ENCODE results near the gene RALA.

DNA sequence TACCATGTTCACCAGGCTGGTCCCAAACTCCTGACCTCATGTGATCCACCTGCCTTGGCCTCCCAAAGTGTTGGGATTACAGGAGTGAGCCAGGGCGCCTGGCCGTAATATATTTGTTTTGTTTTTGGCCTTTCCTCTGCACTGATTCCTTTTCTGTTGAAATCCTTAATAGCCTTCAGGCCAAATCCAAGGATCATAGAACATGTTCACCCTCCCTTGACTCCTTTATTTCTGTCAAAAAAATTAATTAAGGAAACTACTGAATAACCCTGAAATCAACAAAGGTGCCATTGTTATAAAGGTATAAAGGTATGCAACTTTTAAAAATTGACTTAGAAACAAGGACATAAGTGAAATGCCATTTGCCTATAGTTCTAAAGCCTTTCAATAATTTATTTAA is 15.5 kb upstream of the RALA start:
- TF ChIP-seq, protein P1, sequence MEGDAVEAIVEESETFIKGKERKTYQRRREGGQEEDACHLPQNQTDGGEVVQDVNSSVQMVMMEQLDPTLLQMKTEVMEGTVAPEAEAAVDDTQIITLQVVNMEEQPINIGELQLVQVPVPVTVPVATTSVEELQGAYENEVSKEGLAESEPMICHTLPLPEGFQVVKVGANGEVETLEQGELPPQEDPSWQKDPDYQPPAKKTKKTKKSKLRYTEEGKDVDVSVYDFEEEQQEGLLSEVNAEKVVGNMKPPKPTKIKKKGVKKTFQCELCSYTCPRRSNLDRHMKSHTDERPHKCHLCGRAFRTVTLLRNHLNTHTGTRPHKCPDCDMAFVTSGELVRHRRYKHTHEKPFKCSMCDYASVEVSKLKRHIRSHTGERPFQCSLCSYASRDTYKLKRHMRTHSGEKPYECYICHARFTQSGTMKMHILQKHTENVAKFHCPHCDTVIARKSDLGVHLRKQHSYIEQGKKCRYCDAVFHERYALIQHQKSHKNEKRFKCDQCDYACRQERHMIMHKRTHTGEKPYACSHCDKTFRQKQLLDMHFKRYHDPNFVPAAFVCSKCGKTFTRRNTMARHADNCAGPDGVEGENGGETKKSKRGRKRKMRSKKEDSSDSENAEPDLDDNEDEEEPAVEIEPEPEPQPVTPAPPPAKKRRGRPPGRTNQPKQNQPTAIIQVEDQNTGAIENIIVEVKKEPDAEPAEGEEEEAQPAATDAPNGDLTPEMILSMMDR (conservative IDR thresholded peaks at IDR 0.05; ENCODE audit: low read depth in 2 of 2), result no peak
- TF ChIP-seq EZH2phosphoT487 (IDR thresholded peaks at IDR 0.05; ENCODE audit: unreplicated experiment) (no peak), EZH2 (IDR thresholded peaks at IDR 0.05; ENCODE audit: low read depth, unreplicated experiment) (no peak), POLR2AphosphoS5 (IDR thresholded peaks at IDR 0.05; ENCODE audit: low read depth) (no peak), STAT1 (IDR thresholded peaks at IDR 0.05; ENCODE audit: unreplicated experiment) (no peak), NANOG (IDR thresholded peaks at IDR 0.05; ENCODE audit: borderline replicate concordance) (no peak), JUNB (IDR thresholded peaks at IDR 0.05; ENCODE audit: unreplicated experiment) (no peak), ETS1 (IDR thresholded peaks at IDR 0.05) (no peak), CREB1 (CRISPR knock-in tag; IDR thresholded peaks at IDR 0.05; ENCODE audit: low read depth) (no peak), ZNF331 (CRISPR knock-in tag; IDR thresholded peaks at IDR 0.05; ENCODE audit: low read depth) (no peak)
- TF ChIP-seq, protein P2, sequence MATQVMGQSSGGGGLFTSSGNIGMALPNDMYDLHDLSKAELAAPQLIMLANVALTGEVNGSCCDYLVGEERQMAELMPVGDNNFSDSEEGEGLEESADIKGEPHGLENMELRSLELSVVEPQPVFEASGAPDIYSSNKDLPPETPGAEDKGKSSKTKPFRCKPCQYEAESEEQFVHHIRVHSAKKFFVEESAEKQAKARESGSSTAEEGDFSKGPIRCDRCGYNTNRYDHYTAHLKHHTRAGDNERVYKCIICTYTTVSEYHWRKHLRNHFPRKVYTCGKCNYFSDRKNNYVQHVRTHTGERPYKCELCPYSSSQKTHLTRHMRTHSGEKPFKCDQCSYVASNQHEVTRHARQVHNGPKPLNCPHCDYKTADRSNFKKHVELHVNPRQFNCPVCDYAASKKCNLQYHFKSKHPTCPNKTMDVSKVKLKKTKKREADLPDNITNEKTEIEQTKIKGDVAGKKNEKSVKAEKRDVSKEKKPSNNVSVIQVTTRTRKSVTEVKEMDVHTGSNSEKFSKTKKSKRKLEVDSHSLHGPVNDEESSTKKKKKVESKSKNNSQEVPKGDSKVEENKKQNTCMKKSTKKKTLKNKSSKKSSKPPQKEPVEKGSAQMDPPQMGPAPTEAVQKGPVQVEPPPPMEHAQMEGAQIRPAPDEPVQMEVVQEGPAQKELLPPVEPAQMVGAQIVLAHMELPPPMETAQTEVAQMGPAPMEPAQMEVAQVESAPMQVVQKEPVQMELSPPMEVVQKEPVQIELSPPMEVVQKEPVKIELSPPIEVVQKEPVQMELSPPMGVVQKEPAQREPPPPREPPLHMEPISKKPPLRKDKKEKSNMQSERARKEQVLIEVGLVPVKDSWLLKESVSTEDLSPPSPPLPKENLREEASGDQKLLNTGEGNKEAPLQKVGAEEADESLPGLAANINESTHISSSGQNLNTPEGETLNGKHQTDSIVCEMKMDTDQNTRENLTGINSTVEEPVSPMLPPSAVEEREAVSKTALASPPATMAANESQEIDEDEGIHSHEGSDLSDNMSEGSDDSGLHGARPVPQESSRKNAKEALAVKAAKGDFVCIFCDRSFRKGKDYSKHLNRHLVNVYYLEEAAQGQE (IDR thresholded peaks at IDR 0.05; ENCODE audit: unreplicated experiment), result no peak

Data from GM23338 (cell line).